ENCODE data around the gene ZNF76.

DNA sequence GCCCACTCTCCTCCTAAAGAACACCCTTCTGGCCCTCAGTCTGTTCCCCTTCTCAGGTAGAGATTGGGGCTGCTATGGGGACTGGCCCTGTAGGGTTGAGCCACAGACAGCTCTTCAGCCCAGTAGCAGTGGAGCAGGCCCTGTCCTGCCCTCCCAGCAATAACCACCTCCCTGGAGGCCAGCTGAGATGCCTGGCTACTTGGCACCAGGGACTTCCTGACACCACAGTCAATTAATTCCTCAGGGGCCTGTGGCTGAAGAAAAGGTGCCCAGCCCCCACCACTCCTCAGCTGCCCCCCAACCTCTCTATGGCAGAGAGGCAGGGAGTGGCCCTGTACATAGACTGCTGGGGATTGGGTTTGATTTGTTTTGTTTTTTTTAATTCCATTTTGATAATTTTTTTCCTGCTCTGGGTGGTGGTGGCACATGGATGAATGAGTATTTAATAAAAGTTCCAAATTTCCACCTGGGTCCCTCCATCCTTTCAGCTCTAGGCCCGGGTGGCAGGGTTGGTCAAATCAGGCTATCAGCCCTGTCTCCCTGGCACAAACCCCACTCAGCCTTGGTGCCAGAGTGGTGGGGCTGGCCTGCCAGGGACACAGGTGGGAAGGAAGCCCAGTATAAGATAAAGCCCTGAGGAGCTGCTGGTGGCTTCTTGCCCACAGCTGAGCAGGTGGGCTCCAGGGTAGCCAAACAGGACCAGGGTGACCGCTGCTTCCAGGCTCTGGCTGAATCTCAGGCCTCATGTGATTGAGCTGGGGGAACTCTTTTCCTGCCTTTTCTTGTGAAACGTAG lies 36.2 kb downstream of the ZNF76 start:
- TF ChIP-seq POLR2AphosphoS5 (IDR thresholded peaks at IDR 0.05; ENCODE audit: low read depth, low read length) (no peak), TAF1 (IDR thresholded peaks at IDR 0.05; ENCODE audit: borderline replicate concordance, insufficient read depth, low read length) (no peak), SIN3A (IDR thresholded peaks at IDR 0.05; ENCODE audit: borderline replicate concordance, insufficient read depth, low read length) (no peak), FOXP2 (optimal IDR thresholded peaks at IDR 0.05; ENCODE audit: borderline replicate concordance, extremely low read depth, extremely low read length, insufficient read depth) (no peak)
- TF ChIP-seq, protein P1, sequence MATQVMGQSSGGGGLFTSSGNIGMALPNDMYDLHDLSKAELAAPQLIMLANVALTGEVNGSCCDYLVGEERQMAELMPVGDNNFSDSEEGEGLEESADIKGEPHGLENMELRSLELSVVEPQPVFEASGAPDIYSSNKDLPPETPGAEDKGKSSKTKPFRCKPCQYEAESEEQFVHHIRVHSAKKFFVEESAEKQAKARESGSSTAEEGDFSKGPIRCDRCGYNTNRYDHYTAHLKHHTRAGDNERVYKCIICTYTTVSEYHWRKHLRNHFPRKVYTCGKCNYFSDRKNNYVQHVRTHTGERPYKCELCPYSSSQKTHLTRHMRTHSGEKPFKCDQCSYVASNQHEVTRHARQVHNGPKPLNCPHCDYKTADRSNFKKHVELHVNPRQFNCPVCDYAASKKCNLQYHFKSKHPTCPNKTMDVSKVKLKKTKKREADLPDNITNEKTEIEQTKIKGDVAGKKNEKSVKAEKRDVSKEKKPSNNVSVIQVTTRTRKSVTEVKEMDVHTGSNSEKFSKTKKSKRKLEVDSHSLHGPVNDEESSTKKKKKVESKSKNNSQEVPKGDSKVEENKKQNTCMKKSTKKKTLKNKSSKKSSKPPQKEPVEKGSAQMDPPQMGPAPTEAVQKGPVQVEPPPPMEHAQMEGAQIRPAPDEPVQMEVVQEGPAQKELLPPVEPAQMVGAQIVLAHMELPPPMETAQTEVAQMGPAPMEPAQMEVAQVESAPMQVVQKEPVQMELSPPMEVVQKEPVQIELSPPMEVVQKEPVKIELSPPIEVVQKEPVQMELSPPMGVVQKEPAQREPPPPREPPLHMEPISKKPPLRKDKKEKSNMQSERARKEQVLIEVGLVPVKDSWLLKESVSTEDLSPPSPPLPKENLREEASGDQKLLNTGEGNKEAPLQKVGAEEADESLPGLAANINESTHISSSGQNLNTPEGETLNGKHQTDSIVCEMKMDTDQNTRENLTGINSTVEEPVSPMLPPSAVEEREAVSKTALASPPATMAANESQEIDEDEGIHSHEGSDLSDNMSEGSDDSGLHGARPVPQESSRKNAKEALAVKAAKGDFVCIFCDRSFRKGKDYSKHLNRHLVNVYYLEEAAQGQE (IDR thresholded peaks at IDR 0.05; ENCODE audit: insufficient read depth in 1 of 2, low read depth in 2 of 2, low read length in 2 of 2), result no peak

Measured in PFSK-1 (cell line).